GM18868 (cell line): ENCODE measurements around the gene CNIH3.

Source experiments
- ATAC-seq: cut with Tn5 transposase; IDR thresholded peaks from one replicate; pipeline ENCODE4 v1.9.1; 2021; ENCODE audit warnings: mild to moderate bottlenecking, moderate library complexity; ENCODE audit not compliant: unreplicated experiment

The CNIH3 gene

GRCh38 chr1:224640587-224640986, 24.5 kb downstream of the CNIH3 start:
- no peak for ATAC-seq

GRCh38 chr1:224641030-224641429, 24.9 kb downstream of the CNIH3 start:
- ATAC-seq: no peak

- no peak for ATAC-seq
Observed at GRCh38 chr1:224643653-224644052, 27.5 kb downstream of the CNIH3 start.

- ATAC-seq: peak; percentile 73
Observed at GRCh38 chr1:224644553-224645154, 28.5 kb downstream of the CNIH3 start.

GRCh38 chr1:224647449-224647848, 31.3 kb downstream of the CNIH3 start:
- no peak for ATAC-seq

GRCh38 chr1:224650290-224650689, 34.2 kb downstream of the CNIH3 start:
- ATAC-seq: no peak

- ATAC-seq: no peak
Observed at GRCh38 chr1:224651188-224651587, 35.1 kb downstream of the CNIH3 start.

- ATAC-seq: no peak
Observed at GRCh38 chr1:224656392-224656791, 40.3 kb downstream of the CNIH3 start.

GRCh38 chr1:224660074-224660473, 44.0 kb downstream of the CNIH3 start:
- no peak for ATAC-seq

GRCh38 chr1:224662870-224663269, 46.8 kb downstream of the CNIH3 start:
- no peak for ATAC-seq

- no peak for ATAC-seq
Observed at GRCh38 chr1:224665016-224665415, 48.9 kb downstream of the CNIH3 start.

- ATAC-seq: no peak
Observed at GRCh38 chr1:224666078-224666477, 50.0 kb downstream of the CNIH3 start.

GRCh38 chr1:224666913-224667312, 50.8 kb downstream of the CNIH3 start:
- ATAC-seq: no peak

- ATAC-seq: no peak
Observed at GRCh38 chr1:224668984-224669383, 52.9 kb downstream of the CNIH3 start.

- ATAC-seq: no peak
Observed at GRCh38 chr1:224669403-224669802, 53.3 kb downstream of the CNIH3 start.

GRCh38 chr1:224670506-224670905, 54.4 kb downstream of the CNIH3 start:
- ATAC-seq: no peak

- no peak for ATAC-seq
Observed at GRCh38 chr1:224671076-224671475, 55.0 kb downstream of the CNIH3 start.

GRCh38 chr1:224673141-224673540, 57.0 kb downstream of the CNIH3 start:
- no peak for ATAC-seq

GRCh38 chr1:224675590-224675989, 59.5 kb downstream of the CNIH3 start:
- peak; percentile 41 for ATAC-seq

GRCh38 chr1:224676551-224676950, 60.4 kb downstream of the CNIH3 start:
- ATAC-seq: no peak

GRCh38 chr1:224678168-224678567, 62.1 kb downstream of the CNIH3 start:
- no peak for ATAC-seq

GRCh38 chr1:224679606-224680005, 63.5 kb downstream of the CNIH3 start:
- no peak for ATAC-seq

GRCh38 chr1:224681816-224682215, 65.7 kb downstream of the CNIH3 start:
- no peak for ATAC-seq
